Measurements from ENCODE around the gene RCL1. TPM values are rescaled to one million over a fixed set of nuclear protein-coding genes. Genes with fewer than 3 reads are reported as not detected.

Gene RCL1
- total RNA-seq, 1 experiment from 2014 or later = 34.4 TPM

- Mint-ChIP-seq H3K36me3 (ENCODE audit: insufficient read depth in 1 of 3, low read depth in 3 of 3) (peaks cover 14 to 53% (median 15%) of the 10 kb centered on the region in 3 experiments; a peak in 6 of 7 replicates), H3K9me3 (no peaks in the 10 kb centered on the region), H3K27me3 (ENCODE audit: low read depth) (no peaks in the 10 kb centered on the region), H3K4me3 (no peak overlapping the region), H3K27ac (no peak overlapping the region), H3K4me1 (peaks cover 0 to 4% of the 10 kb centered on the region in 2 experiments; a peak in 2 of 4 replicates)
- no peak overlapping the region for H3K9ac ChIP-seq (ENCODE audit: extremely low read depth, insufficient read length, low read length)
- no peak overlapping the region for H3K14ac ChIP-seq (ENCODE audit: insufficient read depth, low read length)
- H2BK20ac ChIP-seq (ENCODE audit: low read depth, low read length, poor library complexity, severe bottlenecking) = no peak overlapping the region
- no CpG with 5 or more reads among the region's 6 CpGs for WGBS (ENCODE audit: extremely low coverage, insufficient read length, low lambda C conversion rate)
- no peak overlapping the region for H3K23ac ChIP-seq (ENCODE audit: insufficient read length, low read depth, low read length)
- H3K27me3 ChIP-seq (ENCODE audit: insufficient read depth, low read length) = no peaks in the 10 kb centered on the region
- no peak overlapping the region for H3K4ac ChIP-seq (ENCODE audit: low read depth, low read length)
- no peak overlapping the region for H4K8ac ChIP-seq (replicated peaks; ENCODE audit: insufficient read length, low read depth, low read length)
- no peak overlapping the region for H4K5ac ChIP-seq (ENCODE audit: insufficient read length, low read depth, low read length)
- H3K79me1 ChIP-seq (ENCODE audit: insufficient read depth, low read depth, low read length, poor library complexity, severe bottlenecking) = no peaks in the 10 kb centered on the region
- H3K18ac ChIP-seq (ENCODE audit: insufficient read length, low read depth, low read length) = no peak overlapping the region
- H2AK5ac ChIP-seq (ENCODE audit: insufficient read length, low read length) = no peak overlapping the region
- no peak overlapping the region for H3T11ph ChIP-seq (ENCODE audit: low read length)
- H2BK12ac ChIP-seq (ENCODE audit: insufficient read length, low read depth, low read length) = no peak overlapping the region
- no peak overlapping the region for H2BK15ac ChIP-seq (ENCODE audit: low read depth, low read length)
- H4K20me1 ChIP-seq (ENCODE audit: control insufficient read depth, insufficient read depth, insufficient read length) = no peaks in the 10 kb centered on the region
- TF ChIP-seq CTCF (conservative IDR thresholded peaks at IDR 0.05) = no peak
- no peak overlapping the region for H2BK5ac ChIP-seq (ENCODE audit: insufficient read length, low read length)
- H3K4me2 ChIP-seq (ENCODE audit: insufficient read depth, insufficient read length, low read length) = no peak overlapping the region
- H3K23me2 ChIP-seq (ENCODE audit: insufficient read length, low read depth, low read length, poor library complexity, severe bottlenecking) = no peaks in the 10 kb centered on the region
- no peak overlapping the region for H3K56ac ChIP-seq (ENCODE audit: insufficient read length, low read depth, low read length)
- H3K79me2 ChIP-seq (ENCODE audit: insufficient read depth, low read length) = no peaks in the 10 kb centered on the region
- H3K27ac ChIP-seq (ENCODE audit: insufficient read length, low read depth, low read length) = no peak overlapping the region
- H3K4me1 ChIP-seq (ENCODE audit: insufficient read depth, low read length) = no peaks in the 10 kb centered on the region
- DNase-seq = no peak
- H4K91ac ChIP-seq (ENCODE audit: insufficient read length, low read depth, low read length) = no peak overlapping the region
- H3K9me3 ChIP-seq (ENCODE audit: control insufficient read depth, low read depth, low read length) = no peaks in the 10 kb centered on the region
- H2AFZ ChIP-seq (ENCODE audit: low read length) = no peak overlapping the region
- H2BK120ac ChIP-seq (ENCODE audit: low read depth, low read length, poor library complexity, severe bottlenecking) = no peak overlapping the region
Measured at GRCh38 chr9:4859035-4859434, 66.3 kb downstream of the RCL1 start.
